OCI-LY3 (cell line): ENCODE measurements around the gene USP50.

ENCODE experiments used
- H2AFZ ChIP-seq: fragments of 200-600, 300-600 bp; shearing (Covaris generic); 2 replicates; pipeline ENCODE4 v1.6.0; 2014; ENCODE audit warnings: antibody characterized with exemption, low read depth, low read length
- H3K27ac ChIP-seq: fragments of 200-600, 300-600 bp; sonication (generic); 2 replicates; pipeline ENCODE4 v1.5.1; 2014; ENCODE audit warnings: mild to moderate bottlenecking, low read length, moderate library complexity, mixed read lengths
- H3K27me3 ChIP-seq: fragments of 200-600, 300-600 bp; sonication (generic); 2 replicates; pipeline ENCODE4 v1.6.1; 2014; ENCODE audit warnings: low read depth, low read length, mixed read lengths
- H3K36me3 ChIP-seq: fragments of 200-600, 300-600 bp; sonication (generic); replicated peaks from 2 replicates; pipeline ENCODE3; 2014; ENCODE audit warnings: low read depth, low read length, mixed read lengths
- H3K4me1 ChIP-seq: fragments of 300-600, 200-600 bp; sonication (generic); 2 replicates; pipeline ENCODE4 v1.6.1; 2014; ENCODE audit warnings: low read length, mixed read lengths
- H3K4me2 ChIP-seq: fragments of 200-600, 300-600 bp; sonication (generic); 2 replicates; pipeline ENCODE4 v1.6.1; 2014; ENCODE audit warnings: low read length, mixed read lengths
- H3K4me3 ChIP-seq: fragments of 300-600, 200-600 bp; sonication (generic); 2 replicates; pipeline ENCODE4 v1.5.1; 2014; ENCODE audit warnings: antibody characterized with exemption, mild to moderate bottlenecking, low read length, moderate library complexity
- H3K79me2 ChIP-seq: fragments of 300-600, 200-600 bp; shearing (Covaris generic); 2 replicates; pipeline ENCODE4 v1.6.1; 2014; ENCODE audit warnings: mild to moderate bottlenecking, low read length, mixed read lengths
- H3K9ac ChIP-seq: fragments of 300-600, 200-600 bp; shearing (Covaris generic); 2 replicates; pipeline ENCODE4 v1.6.0; 2014; ENCODE audit warnings: mild to moderate bottlenecking, low read length, moderate library complexity
- H3K9me3 ChIP-seq: fragments of 200-600, 300-600 bp; shearing (Covaris generic); 2 replicates; pipeline ENCODE4 v1.6.1; 2014; ENCODE audit warnings: low read length, mixed read lengths; ENCODE audit not compliant: insufficient read depth
- H4K20me1 ChIP-seq: fragments of 200-600, 300-600 bp; sonication (generic); 2 replicates; pipeline ENCODE4 v1.6.1; 2016; ENCODE audit warnings: low read length, mixed read lengths; ENCODE audit not compliant: insufficient read depth
- EZH2phosphoT487 ChIP-seq: fragments of 200-600 bp; shearing (Covaris generic); IDR thresholded peaks from 2 replicates; pipeline ENCODE4 v1.6.1; 2018; ENCODE audit warnings: antibody characterized with exemption, mixed run types, low read depth
- TF ChIP-seq, protein P1 (sequence below): fragments of 200-600, 300-600 bp; sonication (generic); IDR thresholded peaks from 2 replicates; pipeline ENCODE4 v1.5.1; 2014; ENCODE audit warnings: antibody characterized with exemption, low read length, low read depth

USP50 gene

DNA sequence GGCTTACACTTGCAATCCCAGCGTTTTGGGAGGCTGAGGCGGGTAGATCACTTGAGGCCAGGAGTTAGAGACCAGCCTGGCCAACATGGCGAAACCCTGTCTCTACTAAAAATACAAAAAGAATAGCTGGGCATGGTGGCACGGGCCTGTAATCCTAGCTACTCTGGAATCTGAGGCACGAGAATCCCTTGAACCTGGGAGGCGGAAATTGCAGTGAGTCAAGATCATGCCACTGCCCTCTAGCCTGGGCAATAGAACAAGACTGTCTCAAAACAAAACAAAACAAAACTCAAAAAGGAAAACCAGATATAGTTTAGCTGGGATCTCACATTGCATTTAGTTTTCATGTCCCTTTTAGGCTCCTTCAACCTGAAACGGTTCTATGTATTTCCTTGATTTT, 2.9 kb upstream of the USP50 start:
- peaks cover 5% of the 10 kb centered on the region; the same call in 1 of the 2 replicates for H3K4me1 ChIP-seq
- no peaks in the 10 kb centered on the region for H4K20me1 ChIP-seq
- H3K27me3 ChIP-seq: no peaks in the 10 kb centered on the region
- H3K79me2 ChIP-seq: no peaks in the 10 kb centered on the region
- no peaks in the 10 kb centered on the region for H3K9me3 ChIP-seq
- no peak overlapping the region for H2AFZ ChIP-seq
- no peak overlapping the region for H3K4me2 ChIP-seq
- H3K27ac ChIP-seq: no peak overlapping the region
- H3K9ac ChIP-seq: no peak overlapping the region
- TF ChIP-seq, protein P1, sequence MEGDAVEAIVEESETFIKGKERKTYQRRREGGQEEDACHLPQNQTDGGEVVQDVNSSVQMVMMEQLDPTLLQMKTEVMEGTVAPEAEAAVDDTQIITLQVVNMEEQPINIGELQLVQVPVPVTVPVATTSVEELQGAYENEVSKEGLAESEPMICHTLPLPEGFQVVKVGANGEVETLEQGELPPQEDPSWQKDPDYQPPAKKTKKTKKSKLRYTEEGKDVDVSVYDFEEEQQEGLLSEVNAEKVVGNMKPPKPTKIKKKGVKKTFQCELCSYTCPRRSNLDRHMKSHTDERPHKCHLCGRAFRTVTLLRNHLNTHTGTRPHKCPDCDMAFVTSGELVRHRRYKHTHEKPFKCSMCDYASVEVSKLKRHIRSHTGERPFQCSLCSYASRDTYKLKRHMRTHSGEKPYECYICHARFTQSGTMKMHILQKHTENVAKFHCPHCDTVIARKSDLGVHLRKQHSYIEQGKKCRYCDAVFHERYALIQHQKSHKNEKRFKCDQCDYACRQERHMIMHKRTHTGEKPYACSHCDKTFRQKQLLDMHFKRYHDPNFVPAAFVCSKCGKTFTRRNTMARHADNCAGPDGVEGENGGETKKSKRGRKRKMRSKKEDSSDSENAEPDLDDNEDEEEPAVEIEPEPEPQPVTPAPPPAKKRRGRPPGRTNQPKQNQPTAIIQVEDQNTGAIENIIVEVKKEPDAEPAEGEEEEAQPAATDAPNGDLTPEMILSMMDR: no peak
- TF ChIP-seq EZH2phosphoT487: no peak
- no peak overlapping the region for H3K4me3 ChIP-seq
- peaks cover 1% of the 10 kb centered on the region for H3K36me3 ChIP-seq

DNA sequence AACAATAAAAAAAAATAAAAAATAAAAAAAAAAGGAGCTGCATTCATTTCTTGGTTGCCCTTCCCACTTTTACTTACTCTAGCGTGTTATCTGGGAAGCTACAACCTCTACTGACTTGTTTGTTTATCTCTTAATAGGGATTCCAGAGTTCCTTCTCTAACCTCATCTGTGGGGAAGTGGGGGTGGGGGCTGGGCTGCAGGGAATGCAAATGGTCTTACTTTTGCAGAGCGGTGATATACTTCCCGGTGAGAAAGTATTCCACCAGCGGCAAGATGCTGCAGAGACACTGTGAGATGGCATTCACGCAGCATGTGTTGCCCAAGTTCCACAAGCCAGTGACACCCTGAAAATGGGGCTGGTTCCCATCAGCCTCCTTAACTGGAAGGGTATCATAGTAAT, 2.1 kb downstream of the USP50 start:
- H2AFZ ChIP-seq: no peak overlapping the region
- no peaks in the 10 kb centered on the region for H4K20me1 ChIP-seq
- no peaks in the 10 kb centered on the region for H3K36me3 ChIP-seq
- peaks cover 16% of the 10 kb centered on the region for H3K4me1 ChIP-seq
- no peak overlapping the region for H3K4me2 ChIP-seq
- peaks cover 11% of the 10 kb centered on the region; the same call in 1 of the 2 replicates for H3K27me3 ChIP-seq
- no peak overlapping the region for H3K4me3 ChIP-seq
- H3K9me3 ChIP-seq: no peaks in the 10 kb centered on the region
- H3K79me2 ChIP-seq: no peaks in the 10 kb centered on the region
- TF ChIP-seq, protein P1: no peak
- TF ChIP-seq EZH2phosphoT487: no peak
- no peak overlapping the region for H3K9ac ChIP-seq
- H3K27ac ChIP-seq: no peak overlapping the region

DNA sequence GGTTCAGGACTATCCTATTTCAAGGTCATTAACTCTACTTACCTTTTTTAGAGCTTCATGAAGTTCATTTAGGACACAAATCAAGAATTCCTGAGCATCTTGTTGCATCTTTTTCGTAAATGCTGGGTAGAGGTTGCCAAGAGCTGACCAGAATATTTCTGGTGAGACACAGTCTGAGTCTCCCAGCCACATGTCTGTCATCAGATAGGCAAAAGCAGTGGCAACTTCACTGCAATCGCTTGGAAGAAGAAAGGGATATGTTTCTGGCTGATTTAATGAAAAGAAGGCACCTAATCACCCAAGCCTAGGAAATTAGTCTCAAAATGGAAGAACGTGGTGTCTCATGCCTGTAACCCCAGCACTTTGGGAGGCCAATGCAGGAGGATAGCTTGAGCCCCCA, 2.9 kb downstream of the USP50 start:
- no peak overlapping the region for H3K27ac ChIP-seq
- H3K4me2 ChIP-seq: no peak overlapping the region
- H3K9ac ChIP-seq: no peak overlapping the region
- H4K20me1 ChIP-seq: no peaks in the 10 kb centered on the region
- H3K9me3 ChIP-seq: no peaks in the 10 kb centered on the region
- no peaks in the 10 kb centered on the region for H3K36me3 ChIP-seq
- H3K27me3 ChIP-seq: peaks cover 11% of the 10 kb centered on the region; the same call in 1 of the 2 replicates
- no peak overlapping the region for H3K4me3 ChIP-seq
- H3K4me1 ChIP-seq: peaks cover 16% of the 10 kb centered on the region
- no peak overlapping the region for H2AFZ ChIP-seq
- no peaks in the 10 kb centered on the region for H3K79me2 ChIP-seq
- TF ChIP-seq, protein P1: no peak
- no peak for TF ChIP-seq EZH2phosphoT487

DNA sequence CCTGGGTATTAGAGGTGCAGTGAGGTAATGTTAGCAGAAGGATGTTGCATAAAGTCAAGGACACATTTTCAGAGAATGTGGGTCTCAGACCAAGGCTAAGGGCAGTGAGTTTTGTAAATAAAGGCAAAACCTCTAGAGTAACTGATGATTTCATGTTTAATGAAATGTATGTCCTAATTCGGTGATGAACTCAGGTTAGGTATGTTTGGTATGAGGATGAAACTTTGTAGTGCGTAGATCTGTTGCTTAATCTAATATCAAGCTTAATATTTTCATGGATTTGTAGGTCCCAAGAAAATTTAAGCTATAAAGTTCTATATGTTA, 3.6 kb downstream of the USP50 start:
- Histone ChIP-seq H3K4me2 (peak overlapping the region; percentile 53; the same call in 1 of the 2 replicates), H3K36me3 (no peaks in the 10 kb centered on the region), H3K27me3 (peaks cover 11% of the 10 kb centered on the region; the same call in 1 of the 2 replicates), H3K79me2 (no peaks in the 10 kb centered on the region), H4K20me1 (no peaks in the 10 kb centered on the region), H3K9ac (no peak overlapping the region), H2AFZ (no peak overlapping the region), H3K4me1 (peaks cover 16% of the 10 kb centered on the region), H3K27ac (no peak overlapping the region), H3K9me3 (no peaks in the 10 kb centered on the region), H3K4me3 (no peak overlapping the region)
- no peak for TF ChIP-seq EZH2phosphoT487
- TF ChIP-seq, protein P1: no peak
